Karpas-422 (cell line): ENCODE results near the gene MTA3. TPM values are rescaled to one million over a fixed set of nuclear protein-coding genes. Genes with fewer than 3 reads are reported as not detected.
A peak's percentile ranks its signal among the peaks of the same experiment; 100 is the strongest.

ENCODE experiments used
- DNase-seq: peaks from one replicate; pipeline ENCODE4 v3.0.0-alpha.2; 2015
- H2AFZ ChIP-seq: fragments of 200-600 bp; sonication (generic); 2 replicates; pipeline ENCODE4 v1.6.1; 2014; ENCODE audit warnings: antibody characterized with exemption, low read length, mixed read lengths
- H3K27ac ChIP-seq: fragments of 200-600 bp; sonication (generic); 2 replicates; pipeline ENCODE4 v1.5.1; 2014; ENCODE audit warnings: mild to moderate bottlenecking, low read length, moderate library complexity
- H3K27me3 ChIP-seq: fragments of 200-600 bp; sonication (generic); 2 replicates; pipeline ENCODE4 v1.6.1; 2014; ENCODE audit warnings: low read length, mixed read lengths
- H3K36me3 ChIP-seq: fragments of 200-600 bp; sonication (generic); 2 replicates; pipeline ENCODE4 v1.6.1; 2014; ENCODE audit warnings: low read length, mixed read lengths; ENCODE audit not compliant: insufficient read depth
- H3K4me1 ChIP-seq: fragments of 200-600 bp; sonication (generic); 2 replicates; pipeline ENCODE4 v1.6.1; 2014; ENCODE audit warnings: mild to moderate bottlenecking, low read length, mixed read lengths
- H3K4me2 ChIP-seq: fragments of 200-600 bp; sonication (generic); 2 replicates; pipeline ENCODE4 v1.6.1; 2014; ENCODE audit warnings: low read length, low read depth, mild to moderate bottlenecking; ENCODE audit not compliant: poor library complexity, severe bottlenecking
- H3K4me3 ChIP-seq: fragments of 200-600 bp; sonication (generic); 2 replicates; pipeline ENCODE4 v1.5.1; 2014; ENCODE audit warnings: mild to moderate bottlenecking, antibody characterized with exemption, low read length, mixed read lengths
- H3K79me2 ChIP-seq: fragments of 200-600 bp; sonication (generic); 2 replicates; pipeline ENCODE4 v1.6.1; 2014; ENCODE audit warnings: mild to moderate bottlenecking, low read length, mixed read lengths
- H3K9ac ChIP-seq: fragments of 200-600 bp; sonication (generic); 2 replicates; pipeline ENCODE4 v1.6.0; 2014; ENCODE audit warnings: low read length
- H3K9me2 ChIP-seq: fragments of 200-600 bp; sonication (generic), shearing (Covaris generic); replicated peaks from 2 replicates; pipeline ENCODE4 v1.6.0; 2014; ENCODE audit warnings: mild to moderate bottlenecking, low read length, moderate library complexity; ENCODE audit not compliant: insufficient read depth
- H3K9me3 ChIP-seq: fragments of 300-700, 200-600 bp; sonication (generic); 2 replicates; pipeline ENCODE4 v1.6.1; 2014; ENCODE audit warnings: low read length, mixed read lengths
- H4K20me1 ChIP-seq: fragments of 200-600 bp; sonication (generic); 2 replicates; pipeline ENCODE4 v1.6.1; 2014; ENCODE audit warnings: mild to moderate bottlenecking, antibody characterized with exemption, low read length, low read depth; ENCODE audit not compliant: insufficient read depth
- total RNA-seq: library from RNA; depleted of rRNA; stranded (reverse); fragments of >200 nt; shearing (Covaris generic); gene quantifications from 2 replicates; pipeline ENCODE4 v1.2.3, GENCODE V29; 2014; ENCODE audit warnings: low replicate concordance

Gene MTA3
- total RNA-seq, 1 experiment from 2014 or later = 149 TPM

DNA sequence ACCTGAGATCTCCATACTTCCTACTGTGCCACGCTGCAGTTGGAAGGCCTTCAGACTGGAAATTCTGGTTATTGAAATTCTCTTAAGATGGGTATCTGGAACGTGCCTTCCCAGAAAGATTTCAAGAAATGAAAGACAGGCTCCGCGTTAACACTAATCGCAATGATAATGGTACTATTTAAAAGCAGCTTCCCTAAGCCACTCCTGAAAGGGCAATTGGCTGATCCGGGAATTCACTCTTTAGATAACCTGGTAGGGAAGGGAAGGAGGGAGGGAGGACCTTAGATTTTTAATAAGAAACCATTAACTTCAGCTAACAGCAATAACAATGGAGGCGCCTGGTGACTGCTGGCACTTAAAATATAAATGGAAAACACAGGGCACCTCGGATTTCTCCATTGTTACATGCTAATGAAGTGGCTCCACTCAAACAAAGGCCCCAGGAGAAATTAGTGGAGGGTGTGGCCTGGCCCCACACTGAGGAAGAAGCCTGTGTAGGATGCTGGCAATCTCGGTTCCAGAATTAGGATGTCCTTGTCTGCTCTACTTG is 22.5 kb upstream of the MTA3 start:
- peak overlapping the region; percentile 82 for H2AFZ ChIP-seq
- H3K79me2 ChIP-seq = no peaks in the 10 kb centered on the region
- H3K9ac ChIP-seq = peak overlapping the region; percentile 69
- no peaks in the 10 kb centered on the region for H3K36me3 ChIP-seq
- H4K20me1 ChIP-seq = no peaks in the 10 kb centered on the region
- H3K27me3 ChIP-seq = no peaks in the 10 kb centered on the region
- H3K4me2 ChIP-seq = peak overlapping the region; percentile 74
- H3K27ac ChIP-seq = peak overlapping the region; percentile 96
- DNase-seq = peak; percentile 63
- H3K4me1 ChIP-seq = peaks cover 40% of the 10 kb centered on the region
- peak overlapping the region; percentile 53 for H3K4me3 ChIP-seq
- H3K9me2 ChIP-seq = no peaks in the 10 kb centered on the region
- H3K9me3 ChIP-seq = no peaks in the 10 kb centered on the region

DNA sequence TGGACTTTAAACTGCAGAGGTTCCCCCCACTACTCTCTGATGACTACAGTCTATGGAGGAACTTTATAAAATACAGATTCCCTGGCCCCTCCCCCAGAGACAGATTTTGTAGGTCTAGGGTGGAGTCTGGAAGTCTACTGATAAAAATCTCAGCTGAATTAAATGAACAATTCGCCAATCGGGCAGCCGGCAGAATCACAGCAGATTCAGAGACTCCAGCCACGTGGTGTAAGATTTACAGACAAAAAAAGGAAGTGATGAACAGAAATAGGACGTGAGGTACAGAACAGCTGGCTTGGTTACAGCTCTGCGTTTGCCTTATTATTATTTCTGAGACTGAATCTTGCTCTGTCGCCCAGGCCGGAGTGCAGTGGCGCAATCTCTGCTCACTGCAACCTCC is 21.4 kb upstream of the MTA3 start:
- Histone ChIP-seq H3K4me2 (peak overlapping the region; percentile 74), H3K27ac (peak overlapping the region; percentile 96), H3K4me1 (peaks cover 40% of the 10 kb centered on the region), H3K36me3 (no peaks in the 10 kb centered on the region), H3K4me3 (peak overlapping the region; percentile 53), H3K27me3 (no peaks in the 10 kb centered on the region), H3K9ac (peak overlapping the region; percentile 69), H2AFZ (peak overlapping the region; percentile 82; the same call in 1 of the 2 replicates), H3K79me2 (no peaks in the 10 kb centered on the region), H3K9me2 (no peaks in the 10 kb centered on the region), H4K20me1 (no peaks in the 10 kb centered on the region), H3K9me3 (no peaks in the 10 kb centered on the region)
- DNase-seq = peak; percentile 95

DNA sequence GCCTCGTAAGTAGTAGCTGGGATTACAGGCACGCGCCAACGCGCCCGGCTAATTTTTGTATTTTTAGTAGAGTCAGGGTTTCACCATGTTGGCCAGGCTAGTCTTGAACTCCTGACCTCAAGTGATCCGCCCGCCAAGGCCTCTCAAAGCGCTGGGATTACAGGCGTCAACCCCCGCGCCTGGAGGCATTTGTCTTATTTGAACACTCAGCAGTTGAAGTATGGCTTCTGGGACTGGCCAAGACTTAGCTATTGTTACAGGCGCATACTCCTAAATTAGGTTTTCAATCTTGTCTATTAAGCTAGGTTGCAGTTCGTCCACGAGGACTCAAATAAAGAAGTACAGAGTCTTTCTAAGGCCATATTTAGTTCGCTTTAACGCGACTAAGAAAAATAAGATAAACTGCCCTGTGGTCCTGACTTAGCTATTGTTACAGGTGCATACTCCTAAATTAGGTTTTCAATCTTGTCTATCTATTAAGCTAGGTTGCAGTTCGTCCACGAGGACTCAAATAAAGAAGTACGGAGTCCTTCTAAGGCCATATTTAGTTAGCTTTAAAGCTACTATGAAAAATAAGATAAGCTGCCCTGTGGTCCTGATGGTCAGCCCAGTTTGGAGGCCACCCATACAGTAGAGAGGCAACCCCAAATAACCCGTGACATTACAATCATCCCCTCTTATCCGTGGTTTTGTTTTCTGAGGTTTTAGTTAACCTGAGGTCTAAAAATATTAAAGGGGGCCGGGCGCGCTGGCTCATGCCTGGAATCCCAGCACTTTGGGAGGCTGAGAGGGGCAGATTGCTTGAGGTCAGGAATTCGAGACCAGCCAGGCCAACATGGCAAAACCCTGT is 20.8 kb upstream of the MTA3 start:
- Histone ChIP-seq H3K9me2 (no peaks in the 10 kb centered on the region), H4K20me1 (no peaks in the 10 kb centered on the region), H3K4me3 (peak overlapping the region; percentile 53), H3K9me3 (no peaks in the 10 kb centered on the region), H3K79me2 (no peaks in the 10 kb centered on the region), H2AFZ (peak overlapping the region; percentile 46; the same call in 1 of the 2 replicates), H3K4me1 (peaks cover 40% of the 10 kb centered on the region), H3K9ac (peak overlapping the region; percentile 69), H3K4me2 (peak overlapping the region; percentile 74), H3K36me3 (no peaks in the 10 kb centered on the region), H3K27ac (peak overlapping the region; percentile 96), H3K27me3 (no peaks in the 10 kb centered on the region)
- peak; percentile 74 for DNase-seq

DNA sequence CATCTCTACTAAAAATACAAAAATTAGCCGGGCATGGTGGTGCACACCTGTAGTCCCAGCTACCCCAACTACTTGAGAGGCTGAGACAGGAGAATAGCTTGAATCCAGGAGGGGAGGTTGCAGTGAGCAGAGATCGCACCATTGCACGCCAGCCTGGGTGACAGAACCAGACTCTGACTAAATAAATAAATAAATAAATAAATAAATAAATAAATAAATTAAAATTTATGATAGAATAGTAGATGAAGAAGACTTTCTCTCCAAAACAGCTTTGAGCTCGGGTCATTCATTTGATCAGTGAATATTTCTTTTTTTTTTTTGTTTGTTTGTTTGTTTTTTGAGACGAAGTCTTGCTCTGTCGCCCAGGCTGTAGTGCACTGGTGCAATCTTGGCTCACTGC is 17.6 kb upstream of the MTA3 start:
- Histone ChIP-seq H3K4me3 (no peak overlapping the region), H3K9me2 (no peaks in the 10 kb centered on the region), H4K20me1 (no peaks in the 10 kb centered on the region), H3K36me3 (no peaks in the 10 kb centered on the region), H2AFZ (no peak overlapping the region), H3K9me3 (no peaks in the 10 kb centered on the region), H3K4me1 (peaks cover 24% of the 10 kb centered on the region), H3K27ac (no peak overlapping the region), H3K27me3 (no peaks in the 10 kb centered on the region), H3K79me2 (no peaks in the 10 kb centered on the region), H3K4me2 (no peak overlapping the region), H3K9ac (no peak overlapping the region)
- DNase-seq = no peak

DNA sequence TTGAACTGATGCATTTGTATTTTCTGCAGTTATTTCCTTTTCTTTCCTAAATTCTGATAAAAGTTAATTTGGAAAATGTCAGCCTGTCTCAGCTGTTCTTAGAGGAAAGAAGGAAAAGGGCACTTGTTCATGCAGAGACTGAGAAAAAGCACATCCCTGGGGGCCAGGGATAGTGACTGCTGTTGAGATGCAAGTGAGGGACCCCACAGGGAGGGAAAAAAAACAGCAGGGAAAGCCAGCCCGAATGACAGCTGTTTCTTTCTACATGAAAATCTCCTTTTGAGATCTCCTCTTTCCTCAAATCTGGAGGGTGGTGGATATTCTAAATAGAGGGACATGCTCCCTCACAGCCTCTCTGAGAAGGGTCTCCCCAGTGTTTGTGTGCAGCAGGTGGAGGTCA is 14.0 kb upstream of the MTA3 start:
- H3K27ac ChIP-seq = no peak overlapping the region
- no peak overlapping the region for H3K4me2 ChIP-seq
- H3K79me2 ChIP-seq = no peaks in the 10 kb centered on the region
- no peak for DNase-seq
- no peaks in the 10 kb centered on the region for H4K20me1 ChIP-seq
- no peak overlapping the region for H3K9ac ChIP-seq
- no peaks in the 10 kb centered on the region for H3K9me3 ChIP-seq
- H3K4me1 ChIP-seq = peaks cover 8% of the 10 kb centered on the region
- H2AFZ ChIP-seq = no peak overlapping the region
- no peak overlapping the region for H3K4me3 ChIP-seq
- H3K36me3 ChIP-seq = no peaks in the 10 kb centered on the region
- no peaks in the 10 kb centered on the region for H3K27me3 ChIP-seq
- H3K9me2 ChIP-seq = no peaks in the 10 kb centered on the region

DNA sequence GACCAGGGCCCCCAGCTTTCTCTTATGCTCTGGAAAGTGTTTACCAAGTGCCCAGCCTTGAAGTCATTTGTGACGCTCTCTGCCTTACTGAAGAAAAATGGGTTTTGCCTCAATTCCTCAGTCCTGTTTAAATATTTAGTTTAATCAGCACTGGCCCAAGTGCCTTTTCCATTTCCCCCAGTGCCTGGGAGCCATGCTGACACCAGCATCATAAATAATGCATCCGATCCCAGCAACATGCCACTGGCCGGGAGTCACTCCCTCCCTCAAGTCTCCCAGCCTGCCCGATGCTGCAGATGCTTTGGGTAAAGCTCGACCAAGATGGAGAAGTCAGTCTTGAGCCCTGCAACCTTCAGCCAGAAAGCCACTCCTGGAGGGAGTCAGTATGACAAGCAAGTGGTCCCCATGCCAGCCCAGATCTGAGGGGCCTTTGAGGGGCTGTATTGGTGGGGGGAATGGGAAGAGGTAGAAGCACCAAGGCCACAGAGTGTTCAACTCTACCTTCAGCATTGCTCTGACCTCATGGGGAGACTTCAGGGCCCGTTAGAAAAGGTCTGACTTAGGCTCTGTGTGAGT is 12.0 kb upstream of the MTA3 start:
- peaks cover 23% of the 10 kb centered on the region for H3K4me1 ChIP-seq
- no peaks in the 10 kb centered on the region for H3K9me2 ChIP-seq
- H3K4me3 ChIP-seq = no peak overlapping the region
- H2AFZ ChIP-seq = peak overlapping the region; percentile 10; the same call in 1 of the 2 replicates
- no peaks in the 10 kb centered on the region for H3K36me3 ChIP-seq
- H3K79me2 ChIP-seq = no peaks in the 10 kb centered on the region
- no peaks in the 10 kb centered on the region for H3K9me3 ChIP-seq
- no peak overlapping the region for H3K9ac ChIP-seq
- no peaks in the 10 kb centered on the region for H3K27me3 ChIP-seq
- no peak overlapping the region for H3K27ac ChIP-seq
- H3K4me2 ChIP-seq = no peak overlapping the region
- no peak for DNase-seq
- H4K20me1 ChIP-seq = no peaks in the 10 kb centered on the region

DNA sequence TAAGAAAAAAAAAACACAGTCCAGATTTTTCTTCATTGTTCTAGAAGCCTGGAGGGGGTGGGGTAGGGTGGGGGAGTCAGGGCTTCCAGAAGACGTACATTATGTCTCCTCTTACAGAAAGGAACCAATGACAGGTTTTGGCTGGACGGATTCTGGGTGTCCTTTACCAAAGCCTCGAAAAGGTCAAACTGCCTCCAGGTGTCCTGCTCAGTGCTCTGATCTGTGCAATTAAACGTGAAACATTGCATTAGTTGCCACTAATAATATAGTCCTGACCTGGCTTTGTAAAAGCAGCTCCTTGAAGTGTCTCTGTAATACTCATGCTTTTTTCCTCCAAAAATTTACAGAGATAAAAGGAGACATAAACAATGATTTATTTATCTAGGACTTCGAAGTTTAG is 11.1 kb upstream of the MTA3 start:
- H3K4me1 ChIP-seq = peaks cover 32% of the 10 kb centered on the region

DNA sequence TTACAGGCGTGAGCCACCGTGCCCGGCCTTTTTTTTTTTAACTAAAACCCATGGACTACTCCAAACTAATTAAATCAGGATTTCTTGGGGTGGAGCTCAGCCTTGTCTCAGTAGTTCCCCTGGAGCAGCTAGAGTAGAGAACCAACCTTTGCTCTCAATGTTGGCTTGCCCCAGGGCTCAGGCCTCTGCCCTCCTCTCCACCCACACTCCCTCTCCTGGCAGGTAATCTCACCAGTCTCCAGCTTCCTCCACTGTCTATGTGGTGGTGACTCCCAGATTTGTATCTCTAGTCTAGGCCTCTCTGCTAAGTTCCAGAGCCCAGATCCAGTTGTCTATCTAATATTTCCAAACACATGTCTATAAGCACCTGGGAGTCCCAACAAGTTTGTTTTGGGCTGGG is 9.6 kb upstream of the MTA3 start:
- H4K20me1 ChIP-seq = no peaks in the 10 kb centered on the region
- no peak overlapping the region for H3K4me2 ChIP-seq
- H3K27ac ChIP-seq = no peak overlapping the region
- H2AFZ ChIP-seq = no peak overlapping the region
- no peak overlapping the region for H3K9ac ChIP-seq
- peaks cover 38% of the 10 kb centered on the region for H3K4me1 ChIP-seq
- H3K79me2 ChIP-seq = no peaks in the 10 kb centered on the region
- no peaks in the 10 kb centered on the region for H3K27me3 ChIP-seq
- no peaks in the 10 kb centered on the region for H3K9me2 ChIP-seq
- no peaks in the 10 kb centered on the region for H3K9me3 ChIP-seq
- H3K4me3 ChIP-seq = no peak overlapping the region
- no peaks in the 10 kb centered on the region for H3K36me3 ChIP-seq
- no peak for DNase-seq

More for the DNA sequence above, 11.1 kb upstream of the MTA3 start:
- Histone ChIP-seq H3K27me3 (no peaks in the 10 kb centered on the region), H3K9me3 (no peaks in the 10 kb centered on the region), H3K9me2 (no peaks in the 10 kb centered on the region), H4K20me1 (no peaks in the 10 kb centered on the region), H3K27ac (no peak overlapping the region), H3K36me3 (no peaks in the 10 kb centered on the region), H3K79me2 (no peaks in the 10 kb centered on the region), H2AFZ (no peak overlapping the region), H3K4me2 (no peak overlapping the region), H3K4me3 (no peak overlapping the region), H3K9ac (no peak overlapping the region)
- DNase-seq = no peak
